Lung (tissue), 12 donors: ENCODE data around the gene HOXB3. TPM values are rescaled to one million over a fixed set of nuclear protein-coding genes. Genes with fewer than 3 reads are reported as not detected.

Experiments used
- ATAC-seq: fragments of 200-7000 bp; cut with Tn5 transposase; one replicate; pipeline ENCODE4 v1.9.1; 2020; ENCODE audit warnings: moderate number of reproducible peaks; ENCODE audit not compliant: insufficient read depth, low FRiP score
- DNase-seq, 3 donors: peaks; one replicate each; pipeline ENCODE4 v3.0.0-alpha.2; 2013 to 2017
- H3K27ac ChIP-seq, 2 donors: one replicate each; pipeline ENCODE4 v1.5.1; 2013; ENCODE audit warnings: mild to moderate bottlenecking in 2 of 2, moderate library complexity in 2 of 2, control low read depth in 1 of 2, inconsistent platforms in 1 of 2, low read depth in 1 of 2, low read length in 1 of 2
- H3K27me3 ChIP-seq, 3 donors: one replicate each; pipeline ENCODE4 v1.5.1; 2013; ENCODE audit warnings: low read length in 2 of 3; ENCODE audit not compliant: control insufficient read depth in 3 of 3, insufficient read depth in 3 of 3
- H3K36me3 ChIP-seq, 4 donors: one replicate each; pipeline ENCODE4 v1.5.1; 2013; ENCODE audit warnings: low read length in 4 of 4, mild to moderate bottlenecking in 1 of 4, moderate library complexity in 1 of 4; ENCODE audit not compliant: control insufficient read depth in 4 of 4, insufficient read depth in 4 of 4
- H3K4me1 ChIP-seq, 5 donors: one replicate each; pipeline ENCODE4 v1.5.1; 2013; ENCODE audit warnings: low read length in 5 of 5, mild to moderate bottlenecking in 2 of 5, moderate library complexity in 1 of 5; ENCODE audit not compliant: control insufficient read depth in 5 of 5, insufficient read depth in 5 of 5
- H3K4me3 ChIP-seq: one replicate; pipeline ENCODE4 v1.5.1; 2013; ENCODE audit warnings: mild to moderate bottlenecking, control low read depth, moderate library complexity
- H3K9ac ChIP-seq, 2 donors: one replicate each; pipeline ENCODE4 v1.5.1; 2013; ENCODE audit warnings: low read length in 2 of 2, control low read depth in 1 of 2; ENCODE audit not compliant: insufficient read depth in 1 of 2
- H3K9me3 ChIP-seq, 4 donors: one replicate each; pipeline ENCODE4 v1.5.1; 2013; ENCODE audit warnings: low read length in 3 of 4, mild to moderate bottlenecking in 1 of 4, moderate library complexity in 1 of 4; ENCODE audit not compliant: control insufficient read depth in 4 of 4, insufficient read depth in 3 of 4
- WGBS, 2 donors: extraction: QIAGEN DNeasy Blood & Tissue Kit; methylation state at CpG; one replicate each; pipeline ENCODE4 v1.1.7; 2013; 5-methylcytosine and 5-hydroxymethylcytosine counted together
- polyA plus RNA-seq, 2 donors: library from polyadenylated mRNA; stranded (reverse); fragments of 200-250 nt; gene quantifications; one replicate each; pipeline ENCODE4 v1.2.1, GENCODE V29; 2013
- total RNA-seq, 2 donors: library from RNA; depleted of rRNA in 1 of 2; stranded (reverse); fragments of >200 nt in 1 of 2; gene quantifications; one replicate each; pipeline ENCODE4 v1.2.1, GENCODE V29; 2014 to 2021
- TF ChIP-seq, protein P1 (sequence below): IDR thresholded peaks from 2 replicates; pipeline ENCODE4 v1.5.1; 2012; ENCODE audit warnings: mild to moderate bottlenecking; ENCODE audit errors: control extremely low read depth, extremely low read depth
- donor health status: control.
- donor health status: control.
- donor health status: Bipolar disorder and iron deficiency.
- donor health status: healthy.
- donor health status: DM: yes; HTN: yes; CAD: no.

The HOXB3 gene
- total and polyA plus RNA-seq, 4 donors = 1.9 to 21.1 (median 6.7) TPM

DNA sequence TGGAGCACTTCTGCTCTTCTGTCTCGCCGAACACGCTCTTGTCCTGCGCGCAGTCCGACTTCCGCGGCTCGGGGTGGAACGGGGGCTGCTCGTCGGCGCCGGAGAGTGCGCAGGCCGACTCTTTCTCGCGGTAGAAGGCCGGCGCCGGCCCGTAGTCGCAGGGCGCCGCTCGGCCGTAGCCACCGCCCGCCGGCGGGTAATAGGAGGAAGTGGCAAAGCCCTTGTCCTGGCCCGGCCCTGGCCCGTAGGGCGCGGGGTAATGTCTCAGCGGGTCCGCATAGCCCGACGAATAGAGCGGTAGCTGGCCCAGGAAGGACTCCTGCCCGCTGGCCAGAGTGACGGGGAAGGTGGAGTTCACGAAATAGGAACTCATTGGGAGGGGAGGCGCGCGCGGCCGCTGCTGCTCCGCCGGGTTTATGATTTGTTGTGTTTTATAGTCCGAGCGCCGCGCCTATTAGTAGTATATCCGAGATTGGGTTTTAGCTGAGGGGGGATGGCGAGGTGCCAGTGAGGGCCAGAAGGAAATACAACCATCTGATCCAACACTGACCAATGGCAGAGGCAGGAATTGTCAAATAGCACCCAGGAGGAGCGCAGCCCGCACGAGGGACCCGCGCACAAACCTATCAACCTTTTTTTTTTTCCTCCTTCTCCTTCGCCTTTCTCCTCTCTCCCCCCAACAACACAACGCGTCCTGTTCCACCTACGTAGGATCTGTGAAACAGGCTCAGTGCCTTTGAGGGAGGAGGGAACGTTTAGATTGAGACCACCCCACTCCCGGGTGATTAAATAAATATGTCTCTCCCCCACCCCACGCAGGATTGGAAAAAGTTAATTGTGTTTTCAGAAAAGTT is 8.0 kb upstream of the HOXB3 start:
- peak overlapping the region in 1 of 2 donors; percentile 81 for H3K27ac ChIP-seq
- no peak for ATAC-seq
- 1 to 2% methylated on average over 68 of the region's 68 CpGs for WGBS, 2 donors
- H3K36me3 ChIP-seq = peaks cover 0 to 9% (median 0%) of the 10 kb centered on the region in 4 donors
- DNase-seq = peak; percentile 93 to 96 (median 96)
- TF ChIP-seq, protein P1, sequence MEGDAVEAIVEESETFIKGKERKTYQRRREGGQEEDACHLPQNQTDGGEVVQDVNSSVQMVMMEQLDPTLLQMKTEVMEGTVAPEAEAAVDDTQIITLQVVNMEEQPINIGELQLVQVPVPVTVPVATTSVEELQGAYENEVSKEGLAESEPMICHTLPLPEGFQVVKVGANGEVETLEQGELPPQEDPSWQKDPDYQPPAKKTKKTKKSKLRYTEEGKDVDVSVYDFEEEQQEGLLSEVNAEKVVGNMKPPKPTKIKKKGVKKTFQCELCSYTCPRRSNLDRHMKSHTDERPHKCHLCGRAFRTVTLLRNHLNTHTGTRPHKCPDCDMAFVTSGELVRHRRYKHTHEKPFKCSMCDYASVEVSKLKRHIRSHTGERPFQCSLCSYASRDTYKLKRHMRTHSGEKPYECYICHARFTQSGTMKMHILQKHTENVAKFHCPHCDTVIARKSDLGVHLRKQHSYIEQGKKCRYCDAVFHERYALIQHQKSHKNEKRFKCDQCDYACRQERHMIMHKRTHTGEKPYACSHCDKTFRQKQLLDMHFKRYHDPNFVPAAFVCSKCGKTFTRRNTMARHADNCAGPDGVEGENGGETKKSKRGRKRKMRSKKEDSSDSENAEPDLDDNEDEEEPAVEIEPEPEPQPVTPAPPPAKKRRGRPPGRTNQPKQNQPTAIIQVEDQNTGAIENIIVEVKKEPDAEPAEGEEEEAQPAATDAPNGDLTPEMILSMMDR = no peak
- peak overlapping the region; percentile 68 to 82 for H3K9ac ChIP-seq
- H3K4me1 ChIP-seq = peaks cover 0 to 40% (median 6%) of the 10 kb centered on the region in 5 donors
- no peaks in the 10 kb centered on the region for H3K9me3 ChIP-seq
- peak overlapping the region; percentile 49 for H3K4me3 ChIP-seq
- H3K27me3 ChIP-seq = peaks cover 6 to 85% (median 15%) of the 10 kb centered on the region in 3 donors

DNA sequence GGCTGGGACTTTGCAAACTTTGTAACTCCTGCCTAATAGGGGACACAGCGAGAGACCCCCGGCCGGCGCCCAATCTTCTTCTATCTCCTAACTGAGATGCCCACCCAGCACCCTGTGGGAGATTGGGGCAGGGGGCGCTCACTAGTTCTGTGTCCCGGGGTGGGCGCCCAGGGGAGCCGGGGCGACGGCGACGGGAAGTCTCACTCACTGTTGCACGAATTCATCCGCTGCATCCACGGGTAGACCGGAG is 7.4 kb upstream of the HOXB3 start:
- peak overlapping the region in 1 of 2 donors; percentile 81 for H3K27ac ChIP-seq
- 0 to 2% methylated on average over 16 of the region's 16 CpGs for WGBS, 2 donors
- peak overlapping the region; percentile 49 for H3K4me3 ChIP-seq
- H3K9ac ChIP-seq = peak overlapping the region; percentile 68 to 82
- peaks cover 6 to 83% (median 12%) of the 10 kb centered on the region in 3 donors for H3K27me3 ChIP-seq
- ATAC-seq = no peak
- peak in 1 of 3 donors; percentile 33 for DNase-seq
- H3K4me1 ChIP-seq = peaks cover 0 to 40% (median 6%) of the 10 kb centered on the region in 5 donors
- no peaks in the 10 kb centered on the region for H3K9me3 ChIP-seq
- TF ChIP-seq, protein P1 = no peak
- peaks cover 0 to 9% (median 0%) of the 10 kb centered on the region in 4 donors for H3K36me3 ChIP-seq

- TF ChIP-seq, protein P1 = no peak
- peak overlapping the region; percentile 22 for H3K4me3 ChIP-seq
- 3 to 7% methylated on average over 25 to 26 of the region's 26 CpGs for WGBS, 2 donors
- peak; percentile 65 to 79 (median 69) for DNase-seq
- peak overlapping the region; percentile 68 to 72 for H3K9ac ChIP-seq
- H3K27me3 ChIP-seq = peaks cover 6 to 82% (median 10%) of the 10 kb centered on the region in 3 donors
- H3K9me3 ChIP-seq = no peaks in the 10 kb centered on the region
- H3K36me3 ChIP-seq = peaks cover 0 to 9% (median 0%) of the 10 kb centered on the region in 4 donors
- ATAC-seq = no peak
- H3K27ac ChIP-seq = peak overlapping the region in 1 of 2 donors; percentile 81
- peaks cover 0 to 40% (median 6%) of the 10 kb centered on the region in 5 donors for H3K4me1 ChIP-seq
Observed at GRCh38 chr17:48596735-48597527, 6.9 kb upstream of the HOXB3 start.
